T-helper 17 cell (primary cell): ENCODE data around the gene SLC39A7. TPM values are rescaled to one million over a fixed set of nuclear protein-coding genes. Genes with fewer than 3 reads are reported as not detected.

Experiments used
- ATAC-seq: fragments of 150-1000 bp; cut with Tn5 transposase; 2 replicates; pipeline ENCODE4 v1.10.0; 2021; ENCODE audit warnings: mild to moderate bottlenecking, moderate library complexity
- DNase-seq, 3 donors: peaks; one replicate each; pipeline versions ENCODE4 v3.0.0 to v3.0.0-alpha.2; 2020 to 2021
- H3K9me3 ChIP-seq: one replicate; pipeline ENCODE4 v1.7.0; 2013; ENCODE audit warnings: low read length, mild to moderate bottlenecking; ENCODE audit not compliant: control insufficient read depth, poor library complexity, severe bottlenecking
- H3K27ac Mint-ChIP-seq: one replicate; pipeline ENCODE4 v1.8.0; 2022; ENCODE audit warnings: mild to moderate bottlenecking, moderate library complexity, mixed read lengths
- H3K27me3 Mint-ChIP-seq: one replicate; pipeline ENCODE4 v1.8.0; 2022; ENCODE audit warnings: mixed read lengths
- H3K36me3 Mint-ChIP-seq: one replicate; pipeline ENCODE4 v1.8.0; 2022; ENCODE audit warnings: low read depth, mixed read lengths
- H3K4me1 Mint-ChIP-seq: one replicate; pipeline ENCODE4 v1.8.0; 2022; ENCODE audit warnings: mild to moderate bottlenecking, mixed read lengths
- H3K4me3 Mint-ChIP-seq: one replicate; pipeline ENCODE4 v1.8.0; 2022; ENCODE audit warnings: mild to moderate bottlenecking, moderate library complexity, mixed read lengths
- total RNA-seq, 4 donors: library from RNA in 2 of 4; stranded (reverse) in 2 of 4; gene quantifications; one replicate each; pipeline ENCODE4 v1.2.3 and lab custom pipeline; 2022 to 2026

SLC39A7 gene, protein sequence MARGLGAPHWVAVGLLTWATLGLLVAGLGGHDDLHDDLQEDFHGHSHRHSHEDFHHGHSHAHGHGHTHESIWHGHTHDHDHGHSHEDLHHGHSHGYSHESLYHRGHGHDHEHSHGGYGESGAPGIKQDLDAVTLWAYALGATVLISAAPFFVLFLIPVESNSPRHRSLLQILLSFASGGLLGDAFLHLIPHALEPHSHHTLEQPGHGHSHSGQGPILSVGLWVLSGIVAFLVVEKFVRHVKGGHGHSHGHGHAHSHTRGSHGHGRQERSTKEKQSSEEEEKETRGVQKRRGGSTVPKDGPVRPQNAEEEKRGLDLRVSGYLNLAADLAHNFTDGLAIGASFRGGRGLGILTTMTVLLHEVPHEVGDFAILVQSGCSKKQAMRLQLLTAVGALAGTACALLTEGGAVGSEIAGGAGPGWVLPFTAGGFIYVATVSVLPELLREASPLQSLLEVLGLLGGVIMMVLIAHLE
- 10 to 100 TPM; 22.4 to 25.8 TPM for total RNA-seq
- total RNA-seq (lab: John Stamatoyannopoulos, UW) = 31.7 to 75.8 reads per million in 2 donors

DNA sequence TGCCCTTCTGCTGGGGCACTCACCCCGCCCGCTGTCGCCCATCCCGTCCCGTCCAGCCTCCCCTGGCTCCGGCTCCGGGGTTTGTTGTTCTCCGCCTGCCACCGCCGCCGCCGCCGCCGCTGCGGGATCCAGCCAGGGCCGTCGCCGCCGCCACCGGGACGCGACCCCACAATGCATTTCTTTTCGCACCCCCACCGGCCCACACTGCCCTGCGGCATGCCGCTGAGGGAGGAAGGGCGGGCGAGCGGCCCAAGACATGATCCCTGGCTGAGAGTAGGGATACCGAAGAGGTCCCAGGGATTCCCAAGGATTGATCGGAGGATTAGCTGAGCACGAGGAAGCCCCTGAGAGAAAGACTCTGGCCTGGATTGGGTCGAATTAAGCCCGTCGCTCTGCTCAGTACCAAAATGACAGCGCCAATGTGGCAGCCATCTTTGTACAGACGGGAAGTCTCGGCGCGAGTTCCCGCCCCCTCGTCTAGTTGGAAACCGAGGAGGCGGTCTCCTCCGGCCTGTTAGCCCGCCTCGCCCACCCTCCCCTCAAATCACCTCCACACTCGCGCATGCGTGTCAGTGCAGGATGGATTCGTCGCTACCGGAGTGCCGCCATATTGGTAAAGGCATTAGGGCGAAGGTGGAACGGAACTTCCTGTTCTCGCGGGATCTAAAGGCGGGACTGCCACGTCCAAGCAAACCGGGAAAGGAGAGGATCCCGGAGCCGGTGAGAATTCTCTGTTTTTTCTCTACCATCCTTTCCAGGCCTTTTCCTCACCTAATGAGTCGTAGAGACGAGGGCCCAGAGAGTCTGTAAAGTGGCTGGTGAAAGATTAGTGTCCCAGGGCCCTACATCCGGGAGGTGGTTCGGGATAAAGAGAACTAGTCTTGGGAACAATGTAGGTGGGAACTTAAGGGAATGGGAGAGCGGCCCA lies at the start of gene SLC39A7, which contains the start of gene RXRB:
TSS of gene SLC39A7 (plus strand) at position 649 of the 928 bp plus-strand sequence. CDS start 379 bp downstream, outside the sequence.
TSS of gene RXRB (minus strand) at position 447 of the 928 bp plus-strand sequence. CDS start at position 258, 189 bp downstream.
- no peaks in the 10 kb centered on the region for H3K9me3 ChIP-seq
- H3K27ac Mint-ChIP-seq = peak within 1 kb of the TSS; percentile 99
- H3K36me3 Mint-ChIP-seq = peaks cover 8% of the 10 kb centered on the region
- peak; percentile 80 for ATAC-seq
- peak; percentile 95 to 98 (median 97) for DNase-seq
- peaks cover 68% of the 10 kb centered on the region for H3K4me1 Mint-ChIP-seq
- H3K27me3 Mint-ChIP-seq = no peaks in the 10 kb centered on the region
- H3K4me3 Mint-ChIP-seq = peak within 1 kb of the TSS; percentile 99

GRCh38 chr6:33151050-33151449 lies 49.6 kb upstream of the SLC39A7 start:
- Mint-ChIP-seq H3K4me1 (peaks cover 2% of the 10 kb centered on the region), H3K27me3 (peaks cover 27% of the 10 kb centered on the region), H3K4me3 (no peak overlapping the region), H3K27ac (no peak overlapping the region), H3K36me3 (no peaks in the 10 kb centered on the region)
- no peak for DNase-seq
- no peak for ATAC-seq
- H3K9me3 ChIP-seq = peaks cover 3% of the 10 kb centered on the region

DNA sequence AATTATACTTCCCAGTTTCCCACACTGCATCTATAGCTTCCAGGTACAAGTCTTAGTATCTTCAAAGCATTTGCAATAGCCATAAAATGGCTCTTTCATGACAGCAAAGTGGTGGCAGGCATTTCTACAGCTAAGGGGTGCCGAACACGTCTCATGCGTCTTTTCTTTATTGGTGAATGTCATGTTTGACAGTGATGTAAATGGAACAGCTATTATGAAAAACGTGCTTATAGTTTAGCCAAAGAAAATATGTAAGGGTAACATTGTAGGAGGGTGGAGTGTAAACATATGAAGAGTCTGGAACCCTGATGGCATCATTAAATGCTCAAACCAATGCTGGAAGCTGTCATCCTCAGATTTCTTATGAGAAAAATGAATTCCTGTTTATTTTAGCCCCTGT lies 46.3 kb upstream of the SLC39A7 start:
- H3K27me3 Mint-ChIP-seq = peaks cover 33% of the 10 kb centered on the region
- no peak for ATAC-seq
- no peak for DNase-seq
- no peak overlapping the region for H3K4me3 Mint-ChIP-seq
- no peaks in the 10 kb centered on the region for H3K36me3 Mint-ChIP-seq
- no peak overlapping the region for H3K27ac Mint-ChIP-seq
- H3K9me3 ChIP-seq = peaks cover 3% of the 10 kb centered on the region
- H3K4me1 Mint-ChIP-seq = no peaks in the 10 kb centered on the region

GRCh38 chr6:33156561-33156960 lies 44.1 kb upstream of the SLC39A7 start:
- peaks cover 3% of the 10 kb centered on the region for H3K9me3 ChIP-seq
- Mint-ChIP-seq H3K27me3 (peaks cover 25% of the 10 kb centered on the region), H3K36me3 (no peaks in the 10 kb centered on the region), H3K27ac (no peak overlapping the region), H3K4me3 (no peak overlapping the region), H3K4me1 (peaks cover 4% of the 10 kb centered on the region)
- ATAC-seq = no peak
- DNase-seq = no peak

- DNase-seq (no peak), ATAC-seq (no peak)
- H3K9me3 ChIP-seq = peaks cover 3% of the 10 kb centered on the region
- H3K4me3 Mint-ChIP-seq = no peak overlapping the region
- peaks cover 8% of the 10 kb centered on the region for H3K4me1 Mint-ChIP-seq
- no peaks in the 10 kb centered on the region for H3K36me3 Mint-ChIP-seq
- H3K27ac Mint-ChIP-seq = no peak overlapping the region
- peaks cover 25% of the 10 kb centered on the region for H3K27me3 Mint-ChIP-seq
Measured at GRCh38 chr6:33156964-33157363, 43.7 kb upstream of the SLC39A7 start.

- DNase-seq = no peak
- no peak overlapping the region for H3K27ac Mint-ChIP-seq
- peaks cover 11% of the 10 kb centered on the region for H3K4me1 Mint-ChIP-seq
- ATAC-seq = no peak
- H3K27me3 Mint-ChIP-seq = peaks cover 19% of the 10 kb centered on the region
- H3K36me3 Mint-ChIP-seq = no peaks in the 10 kb centered on the region
- no peaks in the 10 kb centered on the region for H3K9me3 ChIP-seq
- H3K4me3 Mint-ChIP-seq = no peak overlapping the region
Measured at GRCh38 chr6:33160096-33160495, 40.6 kb upstream of the SLC39A7 start.

DNA sequence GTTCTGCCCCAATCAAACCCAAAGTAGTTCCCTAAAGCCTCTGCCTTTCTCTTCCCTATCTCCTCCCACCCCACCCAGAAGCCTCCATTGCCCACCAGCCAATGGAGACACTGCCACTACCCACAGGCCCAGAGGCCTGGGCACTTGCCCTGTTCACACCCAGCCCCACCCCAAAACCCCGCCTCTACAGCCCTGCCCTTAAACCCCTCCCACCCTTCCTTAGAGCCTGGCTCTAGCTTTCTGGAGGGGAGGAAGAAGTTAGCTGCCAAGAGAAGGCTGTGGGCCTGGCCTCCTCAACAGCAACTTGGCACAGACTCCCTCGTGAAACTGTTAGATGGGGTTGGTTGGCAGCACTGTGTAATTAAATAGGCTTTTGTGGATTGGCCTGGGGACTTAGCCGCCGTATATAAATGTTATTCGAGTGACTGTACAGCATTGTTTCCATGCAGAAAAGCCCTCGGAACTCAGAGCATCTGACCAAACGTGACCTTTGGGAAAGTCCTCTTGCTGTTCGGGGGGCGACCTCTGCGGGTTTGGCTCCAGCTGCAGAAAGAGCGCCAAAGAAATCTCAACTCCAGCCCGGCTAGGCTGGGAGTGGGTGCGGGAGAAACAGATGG lies 39.8 kb upstream of the SLC39A7 start:
- no peak for DNase-seq
- Mint-ChIP-seq H3K4me3 (peak overlapping the region; percentile 92), H3K36me3 (no peaks in the 10 kb centered on the region), H3K27ac (no peak overlapping the region), H3K4me1 (peaks cover 13% of the 10 kb centered on the region), H3K27me3 (peaks cover 23% of the 10 kb centered on the region)
- ATAC-seq = no peak
- H3K9me3 ChIP-seq = no peaks in the 10 kb centered on the region

- ATAC-seq (peak; percentile 98), DNase-seq (peak; percentile 71 to 84 (median 75))
- H3K4me1 Mint-ChIP-seq = peaks cover 13% of the 10 kb centered on the region
- H3K27me3 Mint-ChIP-seq = peaks cover 22% of the 10 kb centered on the region
- no peaks in the 10 kb centered on the region for H3K9me3 ChIP-seq
- H3K4me3 Mint-ChIP-seq = peak overlapping the region; percentile 92
- no peaks in the 10 kb centered on the region for H3K36me3 Mint-ChIP-seq
- no peak overlapping the region for H3K27ac Mint-ChIP-seq
Measured at GRCh38 chr6:33161354-33162331, 39.0 kb upstream of the SLC39A7 start.

- no peak for DNase-seq
- no peaks in the 10 kb centered on the region for H3K9me3 ChIP-seq
- ATAC-seq = no peak
- peaks cover 13% of the 10 kb centered on the region for H3K4me1 Mint-ChIP-seq
- no peaks in the 10 kb centered on the region for H3K36me3 Mint-ChIP-seq
- peaks cover 16% of the 10 kb centered on the region for H3K27me3 Mint-ChIP-seq
- H3K4me3 Mint-ChIP-seq = no peak overlapping the region
- H3K27ac Mint-ChIP-seq = no peak overlapping the region
Measured at GRCh38 chr6:33163540-33163939, 37.1 kb upstream of the SLC39A7 start.

DNA sequence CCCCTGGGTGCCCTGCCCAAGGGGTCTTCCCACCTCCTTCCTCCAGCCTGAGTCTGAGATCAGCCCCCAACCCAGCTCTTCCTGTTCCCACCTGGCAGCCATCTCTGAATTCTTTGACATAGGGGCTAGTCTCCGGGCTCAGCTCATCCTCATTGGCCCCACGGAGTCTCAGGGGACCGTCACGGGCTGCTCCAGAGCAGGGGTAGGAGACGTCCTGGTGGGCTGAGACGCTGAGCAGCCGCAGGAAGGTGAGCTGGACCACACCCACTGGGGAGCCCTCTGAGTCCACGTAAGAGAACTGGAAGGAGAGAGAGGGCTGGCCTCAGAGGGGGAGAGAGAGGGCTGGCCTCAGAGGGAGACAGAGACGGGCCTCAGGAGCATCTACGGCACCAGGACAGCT lies 36.5 kb upstream of the SLC39A7 start:
- no peak for ATAC-seq
- H3K27me3 Mint-ChIP-seq = peaks cover 13% of the 10 kb centered on the region
- peak overlapping the region; percentile 33 for H3K4me3 Mint-ChIP-seq
- no peaks in the 10 kb centered on the region for H3K9me3 ChIP-seq
- no peak for DNase-seq
- H3K27ac Mint-ChIP-seq = no peak overlapping the region
- peaks cover 13% of the 10 kb centered on the region for H3K4me1 Mint-ChIP-seq
- H3K36me3 Mint-ChIP-seq = no peaks in the 10 kb centered on the region

DNA sequence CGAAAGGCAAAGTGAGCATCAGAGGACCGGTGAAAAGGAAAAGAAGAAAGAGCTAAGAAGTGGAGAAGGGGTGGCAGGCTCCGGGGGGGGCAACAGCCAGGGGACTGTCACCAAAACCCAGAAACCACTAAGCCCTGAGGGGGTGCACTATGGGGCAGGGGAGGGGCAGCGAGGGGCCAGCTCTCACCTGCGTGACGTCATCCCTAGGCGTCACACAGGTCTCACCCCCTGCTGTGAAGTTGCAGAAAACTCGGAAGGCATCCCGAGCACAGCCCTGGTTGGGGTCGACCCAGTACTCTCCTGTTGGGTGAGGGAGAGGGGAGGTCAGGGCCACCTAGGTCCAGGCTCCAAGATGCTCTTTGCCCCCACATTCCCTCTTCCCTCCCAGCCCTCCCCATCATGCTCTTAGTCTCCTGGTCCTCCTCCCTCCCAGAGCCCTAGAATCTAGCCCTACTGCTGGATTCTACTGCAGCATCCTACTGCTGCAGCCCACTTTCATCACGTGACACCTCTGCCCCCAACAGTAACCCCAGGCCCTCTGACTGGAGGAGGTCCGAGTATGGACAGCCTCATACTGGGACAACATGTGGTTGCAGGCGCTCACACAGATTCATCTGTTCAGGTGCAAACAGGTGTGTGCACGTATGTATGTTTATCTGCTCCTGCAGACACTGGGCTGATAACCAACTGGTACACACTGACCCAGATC lies 35.8 kb upstream of the SLC39A7 start:
- no peak for ATAC-seq
- no peaks in the 10 kb centered on the region for H3K36me3 Mint-ChIP-seq
- peaks cover 13% of the 10 kb centered on the region for H3K4me1 Mint-ChIP-seq
- H3K27me3 Mint-ChIP-seq = peaks cover 13% of the 10 kb centered on the region
- no peak overlapping the region for H3K4me3 Mint-ChIP-seq
- no peak for DNase-seq
- H3K9me3 ChIP-seq = no peaks in the 10 kb centered on the region
- H3K27ac Mint-ChIP-seq = no peak overlapping the region
